GM12864 (cell line): Measurements from ENCODE around the gene MYL9.

ENCODE experiments used
- DNase-seq: peaks from one replicate; pipeline ENCODE4 v3.0.0-alpha.2; 2011; ENCODE audit warnings: low read depth
- H3K4me3 ChIP-seq: 2 replicates; pipeline ENCODE4 v1.5.1; 2011; ENCODE audit warnings: mild to moderate bottlenecking, low read depth, low read length, control low read depth
- TF ChIP-seq, protein P1 (sequence below): IDR thresholded peaks from 2 replicates; pipeline ENCODE4 v1.5.1; 2011; ENCODE audit warnings: low read depth, mild to moderate bottlenecking, moderate library complexity, low read length, control low read depth, inconsistent platforms; ENCODE audit errors: missing control alignments

The MYL9 gene

DNA sequence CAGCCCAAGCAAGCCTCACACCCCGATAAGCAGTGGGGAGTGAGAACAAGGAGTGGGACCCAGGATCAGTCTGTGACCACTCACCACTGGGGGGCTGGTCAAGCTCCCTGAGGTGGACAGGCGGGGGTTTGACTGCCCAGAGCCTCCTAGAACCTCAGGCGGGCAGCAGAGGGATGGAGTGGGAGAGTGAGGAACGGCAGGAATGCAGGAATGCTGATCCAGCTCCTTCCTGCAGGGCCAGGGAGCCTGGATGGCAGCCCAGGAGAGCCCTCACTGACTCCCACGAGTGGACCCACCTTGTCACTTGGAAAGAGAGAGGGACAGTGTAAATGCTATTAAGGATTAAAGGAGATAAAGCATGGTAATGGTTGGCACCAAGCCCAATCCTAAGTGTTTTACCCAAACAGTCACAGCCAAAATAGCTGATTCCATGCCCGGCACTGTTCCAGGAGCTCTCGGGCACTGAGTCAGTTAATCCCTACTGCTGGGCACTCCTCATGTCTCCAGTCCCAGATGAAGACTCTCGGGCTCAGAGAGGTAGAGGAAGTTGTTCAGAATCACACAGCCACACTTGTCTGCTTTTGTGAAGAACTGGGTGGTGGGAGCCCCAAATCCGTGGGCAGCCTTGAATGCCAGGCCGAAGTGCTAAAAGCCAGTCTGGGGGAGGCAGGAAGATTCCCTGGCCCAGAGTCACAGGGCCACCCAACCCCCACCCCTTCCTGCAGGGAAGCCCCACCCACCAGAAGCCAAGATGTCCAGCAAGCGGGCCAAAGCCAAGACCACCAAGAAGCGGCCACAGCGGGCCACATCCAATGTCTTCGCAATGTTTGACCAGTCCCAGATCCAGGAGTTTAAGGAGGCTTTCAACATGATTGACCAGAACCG is 3.1 kb downstream of the MYL9 start:
- no peak for DNase-seq
- H3K4me3 ChIP-seq, result no peak overlapping the region
- TF ChIP-seq, protein P1, sequence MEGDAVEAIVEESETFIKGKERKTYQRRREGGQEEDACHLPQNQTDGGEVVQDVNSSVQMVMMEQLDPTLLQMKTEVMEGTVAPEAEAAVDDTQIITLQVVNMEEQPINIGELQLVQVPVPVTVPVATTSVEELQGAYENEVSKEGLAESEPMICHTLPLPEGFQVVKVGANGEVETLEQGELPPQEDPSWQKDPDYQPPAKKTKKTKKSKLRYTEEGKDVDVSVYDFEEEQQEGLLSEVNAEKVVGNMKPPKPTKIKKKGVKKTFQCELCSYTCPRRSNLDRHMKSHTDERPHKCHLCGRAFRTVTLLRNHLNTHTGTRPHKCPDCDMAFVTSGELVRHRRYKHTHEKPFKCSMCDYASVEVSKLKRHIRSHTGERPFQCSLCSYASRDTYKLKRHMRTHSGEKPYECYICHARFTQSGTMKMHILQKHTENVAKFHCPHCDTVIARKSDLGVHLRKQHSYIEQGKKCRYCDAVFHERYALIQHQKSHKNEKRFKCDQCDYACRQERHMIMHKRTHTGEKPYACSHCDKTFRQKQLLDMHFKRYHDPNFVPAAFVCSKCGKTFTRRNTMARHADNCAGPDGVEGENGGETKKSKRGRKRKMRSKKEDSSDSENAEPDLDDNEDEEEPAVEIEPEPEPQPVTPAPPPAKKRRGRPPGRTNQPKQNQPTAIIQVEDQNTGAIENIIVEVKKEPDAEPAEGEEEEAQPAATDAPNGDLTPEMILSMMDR, result no peak

DNA sequence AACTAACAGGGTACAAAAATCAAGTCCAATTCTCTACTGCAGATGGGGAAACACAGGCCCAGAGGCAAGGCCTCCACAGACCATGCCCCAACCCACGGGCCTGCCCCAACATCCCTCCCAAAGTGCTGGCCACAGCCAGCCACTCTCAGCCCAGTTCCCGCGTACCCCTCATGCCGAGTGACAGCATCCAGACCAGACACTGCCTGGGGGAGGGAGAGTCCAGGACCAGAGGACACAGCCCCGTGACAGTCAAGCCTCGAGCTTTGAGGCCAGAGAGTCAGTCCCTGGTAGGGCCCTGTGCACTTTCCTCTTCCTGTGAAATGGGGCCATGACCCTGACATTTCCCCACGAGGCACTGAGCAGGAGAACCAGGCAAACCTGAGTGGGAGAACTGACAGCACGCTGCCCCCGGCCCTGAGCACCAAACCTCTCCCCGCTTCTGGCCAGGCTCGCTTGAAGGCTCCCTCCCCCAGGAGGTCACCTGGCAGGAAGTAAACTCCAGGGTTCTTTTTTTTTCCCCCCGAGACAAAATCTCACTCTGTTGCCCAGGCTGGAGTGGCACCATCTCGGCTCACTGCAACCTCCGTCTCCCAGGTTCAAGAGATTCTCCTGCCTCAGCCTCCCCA is 4.9 kb downstream of the MYL9 start:
- H3K4me3 ChIP-seq, result no peak overlapping the region
- no peak for DNase-seq
- TF ChIP-seq, protein P1, result no peak

DNA sequence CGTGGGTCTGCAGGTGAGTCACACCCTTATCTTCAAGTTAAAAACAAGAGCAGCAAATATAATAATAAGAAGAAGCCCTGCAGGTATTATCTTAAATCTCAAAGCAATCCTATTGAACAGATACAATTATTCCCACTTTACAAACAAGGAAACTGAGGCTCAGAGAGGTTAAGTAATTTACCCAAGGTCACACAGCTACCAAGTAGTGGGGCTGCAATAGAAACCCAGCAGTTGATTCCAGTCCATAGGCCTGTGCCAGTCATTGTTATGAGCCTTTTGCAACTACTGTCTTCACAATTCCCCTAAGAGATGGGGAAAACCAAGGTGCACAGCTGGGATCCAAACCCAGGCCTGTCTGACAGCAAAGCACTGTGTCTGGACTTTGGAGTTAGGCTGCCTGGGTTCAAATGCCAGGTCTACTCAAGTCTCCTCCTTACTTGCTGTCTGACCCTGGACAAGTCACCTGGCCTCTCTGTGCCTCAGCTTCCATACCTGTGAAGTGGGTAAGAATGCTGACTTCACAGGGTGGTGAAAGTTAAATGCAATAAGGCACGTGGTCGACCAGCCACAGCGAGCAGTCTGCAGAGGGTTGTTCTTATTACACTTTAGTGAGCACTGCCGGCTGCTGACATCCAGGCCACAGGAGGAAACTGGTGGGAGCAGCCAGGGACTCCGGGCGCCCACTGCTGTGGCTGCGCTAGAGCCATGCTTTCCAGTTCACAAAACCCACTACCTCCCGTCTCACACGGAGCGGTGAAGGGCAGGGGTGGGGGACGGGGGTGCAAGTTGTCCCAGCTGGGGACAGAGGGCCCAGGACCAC is 6.1 kb downstream of the MYL9 start:
- DNase-seq, result no peak
- H3K4me3 ChIP-seq, result no peak overlapping the region
- TF ChIP-seq, protein P1, result no peak

DNA sequence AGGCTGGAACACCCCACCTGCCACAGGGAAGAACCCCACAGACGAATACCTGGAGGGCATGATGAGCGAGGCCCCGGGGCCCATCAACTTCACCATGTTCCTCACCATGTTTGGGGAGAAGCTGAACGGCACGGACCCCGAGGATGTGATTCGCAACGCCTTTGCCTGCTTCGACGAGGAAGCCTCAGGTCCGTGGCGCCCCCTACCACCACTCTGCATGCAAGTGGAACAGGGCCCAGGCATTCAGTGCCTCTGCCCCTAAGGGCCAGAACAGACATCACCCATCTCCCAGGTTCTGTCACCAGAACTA is 6.6 kb downstream of the MYL9 start:
- no peak for DNase-seq
- no peak overlapping the region for H3K4me3 ChIP-seq
- TF ChIP-seq, protein P1, result no peak

DNA sequence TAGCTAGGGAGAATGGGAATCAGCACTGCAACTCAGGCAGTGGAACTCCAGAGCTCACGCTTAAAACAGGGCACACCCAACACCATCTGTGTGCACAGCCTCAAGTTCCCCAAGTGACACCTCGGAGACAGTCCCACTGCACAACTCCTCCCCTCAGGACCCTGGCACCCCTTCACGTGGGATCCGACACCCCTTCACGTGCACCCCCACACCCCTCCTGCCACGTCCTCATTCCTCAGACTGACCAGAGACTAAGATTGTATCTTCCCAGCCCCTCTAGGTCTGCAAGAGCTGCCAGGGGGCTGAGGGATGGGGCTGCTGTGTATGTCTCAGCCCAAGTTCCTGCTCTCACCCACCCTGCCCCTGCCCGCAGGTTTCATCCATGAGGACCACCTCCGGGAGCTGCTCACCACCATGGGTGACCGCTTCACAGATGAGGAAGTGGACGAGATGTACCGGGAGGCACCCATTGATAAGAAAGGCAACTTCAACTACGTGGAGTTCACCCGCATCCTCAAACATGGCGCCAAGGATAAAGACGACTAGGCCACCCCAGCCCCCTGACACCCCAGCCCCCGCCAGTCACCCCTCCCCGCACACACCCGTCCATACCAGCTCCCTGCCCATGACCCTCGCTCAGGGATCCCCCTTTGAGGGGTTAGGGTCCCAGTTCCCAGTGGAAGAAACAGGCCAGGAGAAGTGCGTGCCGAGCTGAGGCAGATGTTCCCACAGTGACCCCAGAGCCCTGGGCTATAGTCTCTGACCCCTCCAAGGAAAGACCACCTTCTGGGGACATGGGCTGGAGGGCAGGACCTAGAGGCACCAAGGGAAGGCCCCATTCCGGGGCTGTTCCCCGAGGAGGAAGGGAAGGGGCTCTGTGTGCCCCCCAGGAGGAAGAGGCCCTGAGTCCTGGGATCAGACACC is 7.6 kb downstream of the MYL9 start:
- H3K4me3 ChIP-seq, result no peak overlapping the region
- no peak for DNase-seq
- TF ChIP-seq, protein P1, result no peak

DNA sequence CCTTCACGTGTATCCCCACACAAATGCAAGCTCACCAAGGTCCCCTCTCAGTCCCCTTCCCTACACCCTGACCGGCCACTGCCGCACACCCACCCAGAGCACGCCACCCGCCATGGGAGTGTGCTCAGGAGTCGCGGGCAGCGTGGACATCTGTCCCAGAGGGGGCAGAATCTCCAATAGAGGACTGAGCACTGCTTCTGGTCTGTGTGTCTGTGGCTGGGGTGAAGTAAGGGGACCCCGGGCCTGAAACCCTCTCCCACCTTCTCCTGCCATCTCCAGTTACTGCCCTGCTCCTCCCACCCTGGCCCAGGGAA is 8.3 kb downstream of the MYL9 start:
- H3K4me3 ChIP-seq, result no peak overlapping the region
- TF ChIP-seq, protein P1, result no peak
- DNase-seq, result no peak
